ENCODE results near the gene TEAD4.

The TEAD4 gene

GRCh38 chr12:2960996-2961616 is 1.9 kb downstream of the TEAD4 start:
- no peak for DNase-seq

GRCh38 chr12:2961705-2962104 is 2.5 kb downstream of the TEAD4 start:
- DNase-seq, result no peak

GRCh38 chr12:2963154-2963759 is 4.1 kb downstream of the TEAD4 start:
- no peak for DNase-seq

GRCh38 chr12:2963760-2964292 is 4.6 kb downstream of the TEAD4 start:
- no peak for DNase-seq

GRCh38 chr12:2967651-2968050 is 8.5 kb downstream of the TEAD4 start:
- no peak for DNase-seq

- no peak for DNase-seq
Observed at GRCh38 chr12:2970744-2971143, 11.5 kb downstream of the TEAD4 start.

- DNase-seq, result no peak
Observed at GRCh38 chr12:2973566-2973965, 14.4 kb downstream of the TEAD4 start.

- DNase-seq, result no peak
Observed at GRCh38 chr12:2974560-2974971, 15.4 kb downstream of the TEAD4 start.

GRCh38 chr12:2976581-2976996 is 17.4 kb downstream of the TEAD4 start:
- DNase-seq, result no peak

GRCh38 chr12:2977776-2978175 is 18.6 kb downstream of the TEAD4 start:
- DNase-seq, result no peak

GRCh38 chr12:2979806-2980205 is 20.6 kb downstream of the TEAD4 start:
- DNase-seq, result no peak

GRCh38 chr12:2980630-2981029 is 21.4 kb downstream of the TEAD4 start:
- DNase-seq, result no peak

GRCh38 chr12:2982361-2982760 is 23.2 kb downstream of the TEAD4 start:
- DNase-seq, result no peak

GRCh38 chr12:2984249-2984648 is 25.1 kb downstream of the TEAD4 start:
- no peak for DNase-seq

GRCh38 chr12:2984698-2985097 is 25.5 kb downstream of the TEAD4 start:
- DNase-seq, result no peak

GRCh38 chr12:2986876-2987275 is 27.7 kb downstream of the TEAD4 start:
- no peak for DNase-seq

- DNase-seq, result no peak
Observed at GRCh38 chr12:2988494-2988893, 29.3 kb downstream of the TEAD4 start.

- DNase-seq, result no peak
Observed at GRCh38 chr12:2992724-2993123, 33.5 kb downstream of the TEAD4 start.

- no peak for DNase-seq
Observed at GRCh38 chr12:2997989-2998670, 38.9 kb downstream of the TEAD4 start.

GRCh38 chr12:2998789-2999264 is 39.6 kb downstream of the TEAD4 start:
- no peak for DNase-seq

- no peak for DNase-seq
Observed at GRCh38 chr12:2999265-2999841, 40.2 kb downstream of the TEAD4 start.

- DNase-seq, result no peak
Observed at GRCh38 chr12:3000548-3001275, 41.5 kb downstream of the TEAD4 start.

- no peak for DNase-seq
Observed at GRCh38 chr12:3002646-3003045, 43.4 kb downstream of the TEAD4 start.

Data from activated CD4-positive, alpha-beta T cell treated with anti-CD3 and anti-CD28 coated beads for 48 hours (primary cell).